Gastroesophageal sphincter (tissue), 3 donors: ENCODE measurements around the gene ZP1.

ENCODE experiments used
- CTCF ChIP-seq, 4 experiments: fragments of 200-600 bp in 2 of 4; fragments of 450-650 bp in 2 of 4; sonication (generic) in 1 of 4; IDR thresholded peaks; one replicate each; pipeline ENCODE4 v1.5.1; 2017 to 2019; ENCODE audit warnings: antibody characterized with exemption in 4 of 4, mild to moderate bottlenecking in 2 of 4, moderate library complexity in 2 of 4
- POLR2A ChIP-seq, 2 donors: fragments of 450-650 bp; IDR thresholded peaks; one replicate each; pipeline ENCODE4 v1.6.1; 2017; ENCODE audit warnings: antibody characterized with exemption in 2 of 2, mild to moderate bottlenecking in 2 of 2, moderate library complexity in 1 of 2
- POLR2AphosphoS5 ChIP-seq: sonication (generic); formaldehyde crosslinking; IDR thresholded peaks from one replicate; pipeline ENCODE4 v1.6.1; 2017; ENCODE audit warnings: antibody characterized with exemption

DNA sequence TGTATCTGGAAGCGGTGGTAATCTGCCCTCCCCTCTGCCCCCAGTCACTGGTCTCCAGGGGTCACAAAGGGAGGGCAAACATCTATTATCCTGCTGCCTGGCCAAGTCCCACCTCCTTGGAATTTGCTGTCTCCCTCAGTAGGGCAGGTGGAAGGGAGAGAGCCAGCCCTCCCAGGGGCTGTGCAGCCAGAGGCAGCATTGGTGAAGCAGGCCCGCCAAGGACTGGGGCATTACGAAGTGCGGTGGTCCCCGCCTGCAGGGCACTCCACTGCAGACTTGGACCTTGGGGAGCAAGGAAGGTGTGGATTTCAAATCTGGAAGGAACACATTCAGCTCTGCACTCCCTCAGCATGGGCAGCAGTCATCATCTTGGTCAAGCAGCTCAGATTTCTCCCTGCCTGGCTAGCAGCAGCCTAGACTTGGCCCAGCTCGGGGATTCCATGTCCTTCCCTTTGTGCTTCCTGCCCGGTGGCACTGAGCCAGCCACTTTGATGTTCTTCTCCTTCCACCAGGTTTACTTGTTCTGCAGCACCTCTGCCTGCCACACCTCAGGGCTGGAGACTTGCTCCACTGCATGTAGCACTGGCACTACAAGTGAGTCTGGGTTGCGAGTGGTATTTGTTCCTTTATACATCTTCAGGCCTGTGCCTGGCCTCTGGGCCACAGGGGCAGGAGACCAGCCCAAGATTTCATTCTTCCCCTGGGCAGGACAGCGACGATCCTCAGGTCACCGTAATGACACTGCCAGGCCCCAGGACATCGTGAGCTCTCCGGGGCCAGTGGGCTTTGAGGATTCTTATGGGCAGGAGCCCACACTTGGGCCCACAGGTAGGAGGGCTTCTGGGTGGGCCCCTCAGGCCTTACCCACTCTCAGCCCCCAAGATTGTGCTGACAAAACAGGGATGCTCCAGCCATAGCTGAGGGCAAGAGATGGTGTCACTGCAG lies 7.4 kb downstream of the ZP1 start:
- no peak for TF ChIP-seq POLR2A (IDR thresholded peaks at IDR 0.05)
- no peak for TF ChIP-seq CTCF (IDR thresholded peaks at IDR 0.05)
- TF ChIP-seq POLR2AphosphoS5 = no peak
